ENCODE measurements around the gene TPRX2.
A peak's percentile ranks its signal among the peaks of the same experiment; 100 is the strongest.
"Not testable (repeated sequence)": the region's sequence is repeated elsewhere in the genome, so short reads cannot be mapped to it uniquely, and the experiment has no call there.

Gene TPRX2

GRCh38 chr19:47858646-47859285 lies at the start of gene TPRX2:
Gene TPRX2 (plus strand): TSS chr19:47859235. CDS start chr19:47859247, 12 bp downstream.
- H3K4me3 ChIP-seq (replicated peaks; ENCODE audit: low read depth, low read length) = not testable (repeated sequence)

GRCh38 chr19:47813304-47813994 lies 45.6 kb upstream of the TPRX2 start:
- no peak overlapping the region for H3K4me3 ChIP-seq (replicated peaks; ENCODE audit: low read depth, low read length)
- TF ChIP-seq CTCF (IDR thresholded peaks at IDR 0.05; ENCODE audit: low read depth, low read length, missing control alignments) = peak; percentile 72
- DNase-seq (ENCODE audit: extremely low read depth, low read depth) = peak; percentile 12

More at GRCh38 chr19:47858646-47859285, at the start of gene TPRX2:
- not testable (repeated sequence) for DNase-seq (ENCODE audit: extremely low read depth, low read depth)

- no peak overlapping the region for H3K4me3 ChIP-seq (replicated peaks; ENCODE audit: low read depth, low read length)
- TF ChIP-seq CTCF (IDR thresholded peaks at IDR 0.05; ENCODE audit: low read depth, low read length, missing control alignments) = no peak
- DNase-seq (ENCODE audit: extremely low read depth, low read depth) = no peak
Observed at GRCh38 chr19:47813995-47814328, 45.1 kb upstream of the TPRX2 start.

GRCh38 chr19:47816270-47816669 lies 42.8 kb upstream of the TPRX2 start:
- DNase-seq (ENCODE audit: extremely low read depth, low read depth); H3K4me3 ChIP-seq (replicated peaks; ENCODE audit: low read depth, low read length): not testable (repeated sequence)

- DNase-seq (ENCODE audit: extremely low read depth, low read depth); H3K4me3 ChIP-seq (replicated peaks; ENCODE audit: low read depth, low read length): not testable (repeated sequence)
Observed at GRCh38 chr19:47818221-47818620, 40.8 kb upstream of the TPRX2 start.

- H3K4me3 ChIP-seq (replicated peaks; ENCODE audit: low read depth, low read length) = no peak overlapping the region
- no peak for DNase-seq (ENCODE audit: extremely low read depth, low read depth)
- no peak for TF ChIP-seq CTCF (IDR thresholded peaks at IDR 0.05; ENCODE audit: low read depth, low read length, missing control alignments)
Observed at GRCh38 chr19:47819858-47820257, 39.2 kb upstream of the TPRX2 start.

GRCh38 chr19:47820410-47820809 lies 38.6 kb upstream of the TPRX2 start:
- DNase-seq (ENCODE audit: extremely low read depth, low read depth) = no peak
- no peak overlapping the region for H3K4me3 ChIP-seq (replicated peaks; ENCODE audit: low read depth, low read length)
- no peak for TF ChIP-seq CTCF (IDR thresholded peaks at IDR 0.05; ENCODE audit: low read depth, low read length, missing control alignments)

GRCh38 chr19:47821460-47822020 lies 37.5 kb upstream of the TPRX2 start, which contains the start of gene CRX:
Gene CRX (plus strand): TSS chr19:47821937. CDS start chr19:47834444, 12,507 bp downstream.
- TF ChIP-seq CTCF (IDR thresholded peaks at IDR 0.05; ENCODE audit: low read depth, low read length, missing control alignments) = no peak
- no peak for DNase-seq (ENCODE audit: extremely low read depth, low read depth)
- no peak within 1 kb of the TSS for H3K4me3 ChIP-seq (replicated peaks; ENCODE audit: low read depth, low read length)

Measured in HFF-Myc (cell line).